Measurements from ENCODE around the gene SREBF2. TPM values are rescaled to one million over a fixed set of nuclear protein-coding genes. Genes with fewer than 3 reads are reported as not detected.
A peak's percentile ranks its signal among the peaks of the same experiment; 100 is the strongest.
"Not testable (repeated sequence)": the region's sequence is repeated elsewhere in the genome, so short reads cannot be mapped to it uniquely, and the experiment has no call there.

The SREBF2 gene
- total RNA-seq, 1 donor from 2014 or later: 119 TPM

GRCh38 chr22:41862530-41863266, 29.8 kb downstream of the SREBF2 start:
- Mint-ChIP-seq H3K27me3 (ENCODE audit: unreplicated experiment) (no peaks in the 10 kb centered on the region), H3K9me3 (ENCODE audit: unreplicated experiment) (no peaks in the 10 kb centered on the region), H3K4me1 (ENCODE audit: unreplicated experiment) (peaks cover 46% of the 10 kb centered on the region), H3K36me3 (ENCODE audit: unreplicated experiment) (no peaks in the 10 kb centered on the region), H3K4me3 (ENCODE audit: unreplicated experiment) (no peak overlapping the region), H3K27ac (ENCODE audit: unreplicated experiment) (peak overlapping the region; percentile 48)
- no peak for DNase-seq (ENCODE audit: extremely low spot score, unreplicated experiment)
- TF ChIP-seq CTCF (IDR thresholded peaks at IDR 0.05): no peak

- no peaks in the 10 kb centered on the region for H3K9me3 Mint-ChIP-seq (ENCODE audit: unreplicated experiment)
- H3K27me3 Mint-ChIP-seq (ENCODE audit: unreplicated experiment): no peaks in the 10 kb centered on the region
- H3K4me1 Mint-ChIP-seq (ENCODE audit: unreplicated experiment): peaks cover 39% of the 10 kb centered on the region
- TF ChIP-seq CTCF (IDR thresholded peaks at IDR 0.05): no peak
- H3K27ac Mint-ChIP-seq (ENCODE audit: unreplicated experiment): no peak overlapping the region
- no peak for DNase-seq (ENCODE audit: extremely low spot score, unreplicated experiment)
- H3K4me3 Mint-ChIP-seq (ENCODE audit: unreplicated experiment): no peak overlapping the region
- H3K36me3 Mint-ChIP-seq (ENCODE audit: unreplicated experiment): no peaks in the 10 kb centered on the region
These were observed 30.6 kb downstream of the SREBF2 start for GRCh38 chr22:41863472-41863871.

GRCh38 chr22:41868556-41868955, 35.7 kb downstream of the SREBF2 start:
- no peaks in the 10 kb centered on the region for H3K27me3 Mint-ChIP-seq (ENCODE audit: unreplicated experiment)
- no peak overlapping the region for H3K4me3 Mint-ChIP-seq (ENCODE audit: unreplicated experiment)
- H3K27ac Mint-ChIP-seq (ENCODE audit: unreplicated experiment): no peak overlapping the region
- no peak for TF ChIP-seq CTCF (IDR thresholded peaks at IDR 0.05)
- no peak for DNase-seq (ENCODE audit: extremely low spot score, unreplicated experiment)
- H3K9me3 Mint-ChIP-seq (ENCODE audit: unreplicated experiment): no peaks in the 10 kb centered on the region
- peaks cover 3% of the 10 kb centered on the region for H3K4me1 Mint-ChIP-seq (ENCODE audit: unreplicated experiment)
- peaks cover 24% of the 10 kb centered on the region for H3K36me3 Mint-ChIP-seq (ENCODE audit: unreplicated experiment)

- H3K9me3 Mint-ChIP-seq (ENCODE audit: unreplicated experiment); H3K27ac Mint-ChIP-seq (ENCODE audit: unreplicated experiment); H3K4me1 Mint-ChIP-seq (ENCODE audit: unreplicated experiment); H3K27me3 Mint-ChIP-seq (ENCODE audit: unreplicated experiment); DNase-seq (ENCODE audit: extremely low spot score, unreplicated experiment); H3K4me3 Mint-ChIP-seq (ENCODE audit: unreplicated experiment): not testable (repeated sequence)
- peaks cover 29% of the 10 kb centered on the region for H3K36me3 Mint-ChIP-seq (ENCODE audit: unreplicated experiment)
These were observed 37.2 kb downstream of the SREBF2 start for GRCh38 chr22:41870081-41870480.

GRCh38 chr22:41870786-41871185, 37.9 kb downstream of the SREBF2 start:
- Mint-ChIP-seq H3K4me3 (ENCODE audit: unreplicated experiment) (no peak overlapping the region), H3K27ac (ENCODE audit: unreplicated experiment) (no peak overlapping the region), H3K36me3 (ENCODE audit: unreplicated experiment) (peaks cover 32% of the 10 kb centered on the region), H3K4me1 (ENCODE audit: unreplicated experiment) (no peaks in the 10 kb centered on the region), H3K9me3 (ENCODE audit: unreplicated experiment) (no peaks in the 10 kb centered on the region), H3K27me3 (ENCODE audit: unreplicated experiment) (no peaks in the 10 kb centered on the region)
- DNase-seq (ENCODE audit: extremely low spot score, unreplicated experiment): no peak
- TF ChIP-seq CTCF (IDR thresholded peaks at IDR 0.05): no peak
